HCEC 1CT (cell line): ENCODE data around the gene VRK1.

Experiments used
- DNase-seq: peaks from one replicate; pipeline ENCODE4 v3.0.0-alpha.2; 2017

Gene VRK1

GRCh38 chr14:96888593-96888992 is 91.4 kb downstream of the VRK1 start:
- no peak for DNase-seq

- no peak for DNase-seq
Observed at GRCh38 chr14:96889091-96889490, 91.9 kb downstream of the VRK1 start.

DNA sequence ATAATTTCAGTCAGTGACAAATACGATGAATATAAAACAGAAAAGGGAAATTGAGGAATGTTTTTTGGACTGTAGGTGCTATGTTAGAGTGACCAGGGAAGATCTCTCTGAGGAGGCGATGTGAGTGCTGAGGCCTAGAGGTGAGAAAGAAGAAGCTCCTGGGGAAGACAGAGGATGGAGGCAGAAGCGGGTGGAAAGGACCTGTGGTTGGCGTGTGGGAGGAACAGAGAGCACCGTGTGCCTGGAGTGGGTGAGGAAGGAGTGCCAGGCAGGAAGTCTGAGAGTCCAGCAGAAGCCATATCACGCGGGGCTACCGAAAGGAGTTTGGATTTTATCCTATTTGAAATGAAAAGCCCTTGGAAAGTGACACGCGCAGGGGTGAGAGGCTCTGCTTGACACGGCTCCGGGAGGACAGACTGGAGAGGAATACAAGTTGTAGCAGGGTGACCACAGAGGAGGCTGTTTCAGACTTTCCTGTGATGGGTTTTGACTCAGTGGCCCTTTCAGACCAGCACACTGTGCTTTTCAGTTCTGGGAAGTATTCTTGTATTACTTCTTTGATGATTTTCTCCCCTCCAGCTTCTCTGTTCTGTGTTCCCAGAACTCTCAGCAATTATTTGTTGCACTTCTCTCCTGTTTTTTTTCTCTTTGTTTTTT is 96.9 kb downstream of the VRK1 start:
- DNase-seq = no peak

DNA sequence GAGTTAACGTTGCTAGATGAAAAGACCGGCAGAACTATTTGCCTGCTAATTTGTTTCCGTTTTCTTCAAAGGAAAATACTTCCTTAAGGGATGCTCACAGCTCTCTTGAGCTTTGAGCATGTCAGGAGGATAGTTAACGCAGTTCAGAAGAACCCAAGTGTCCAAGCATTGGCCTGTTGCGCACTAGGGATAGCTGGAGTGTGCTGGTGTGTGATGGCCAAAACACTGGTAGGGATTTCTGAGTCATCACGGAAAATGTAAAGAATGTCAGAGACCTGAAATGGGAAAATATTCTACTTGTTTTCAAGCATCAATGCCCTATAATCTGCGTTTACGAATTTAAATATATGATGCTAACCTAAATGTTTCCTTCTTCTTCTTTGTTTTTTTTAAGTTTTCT is 97.8 kb downstream of the VRK1 start:
- DNase-seq = no peak

GRCh38 chr14:96895658-96896271 is 98.6 kb downstream of the VRK1 start:
- DNase-seq = no peak

GRCh38 chr14:96897184-96897583 is 100.0 kb downstream of the VRK1 start:
- no peak for DNase-seq

DNA sequence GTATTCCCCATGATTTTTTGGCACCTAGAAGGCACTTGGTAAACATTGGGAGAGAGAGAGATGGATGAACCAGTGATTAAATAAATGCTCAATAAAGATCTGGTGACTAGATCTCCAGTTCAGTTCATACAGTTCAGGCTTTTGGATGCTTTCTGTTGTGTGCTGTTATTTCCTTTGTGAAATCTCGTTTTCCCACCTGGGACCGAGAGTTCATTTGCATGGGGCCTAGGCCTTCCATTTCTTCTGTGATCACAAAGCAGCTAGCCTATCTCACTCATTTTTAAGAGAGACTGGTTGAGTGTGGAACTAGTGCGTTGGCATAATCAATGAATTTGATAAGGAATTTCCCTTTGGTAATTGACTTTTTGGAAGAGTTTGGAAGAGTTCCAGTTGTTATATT is 104.0 kb downstream of the VRK1 start:
- DNase-seq = no peak

DNA sequence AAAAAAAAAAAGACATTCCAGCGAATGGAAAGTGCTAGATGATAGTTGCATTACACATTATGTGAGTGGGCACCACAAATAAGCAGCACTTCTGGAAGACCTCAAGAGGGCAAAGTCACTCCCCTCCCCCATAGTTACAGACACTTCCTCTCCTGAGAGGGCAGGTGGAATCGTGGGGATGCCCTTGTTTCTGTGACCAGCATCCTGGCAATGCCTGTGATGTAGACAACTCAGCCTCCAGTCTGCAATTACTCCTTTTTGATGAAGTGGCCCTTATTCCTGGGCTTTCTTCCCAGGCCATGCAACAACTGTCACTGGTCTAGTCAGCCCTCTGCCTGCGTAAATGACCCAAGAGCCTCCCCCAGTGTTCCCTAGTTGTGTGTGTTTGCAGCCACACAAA is 104.8 kb downstream of the VRK1 start:
- no peak for DNase-seq

DNA sequence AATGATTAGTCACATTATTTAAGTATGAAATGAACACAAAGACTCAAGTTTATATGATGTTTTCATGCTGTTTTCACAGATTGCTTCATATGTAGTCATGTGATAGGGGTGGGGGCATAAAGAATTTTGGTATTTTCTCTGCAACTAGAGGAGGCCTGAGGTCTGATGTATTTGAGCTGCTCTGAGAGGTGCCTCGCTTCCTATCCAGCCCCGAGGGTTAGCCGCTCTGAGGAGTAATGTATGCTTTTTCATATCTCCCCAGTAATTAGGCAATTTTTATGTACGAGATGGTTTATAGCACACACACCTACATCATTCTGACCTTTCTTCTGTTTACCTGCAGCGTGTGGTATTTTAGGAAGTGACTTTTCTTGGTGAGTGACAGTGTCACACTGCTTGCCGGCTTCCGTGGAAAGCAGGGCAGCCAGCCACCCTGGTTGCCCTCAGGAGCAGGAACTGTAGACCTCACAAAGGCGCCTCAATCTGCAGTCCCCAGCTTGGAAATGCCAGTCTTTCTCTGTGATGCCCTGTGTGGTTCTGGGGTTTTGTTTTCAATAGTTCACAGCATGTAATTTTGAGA is 106.4 kb downstream of the VRK1 start:
- DNase-seq = no peak

GRCh38 chr14:96904201-96904600 is 107.0 kb downstream of the VRK1 start:
- DNase-seq = no peak

- DNase-seq = no peak
Observed at GRCh38 chr14:96905065-96905464, 107.9 kb downstream of the VRK1 start.

- DNase-seq = no peak
Observed at GRCh38 chr14:96905825-96906224, 108.6 kb downstream of the VRK1 start.

- no peak for DNase-seq
Observed at GRCh38 chr14:96906434-96906833, 109.3 kb downstream of the VRK1 start.

DNA sequence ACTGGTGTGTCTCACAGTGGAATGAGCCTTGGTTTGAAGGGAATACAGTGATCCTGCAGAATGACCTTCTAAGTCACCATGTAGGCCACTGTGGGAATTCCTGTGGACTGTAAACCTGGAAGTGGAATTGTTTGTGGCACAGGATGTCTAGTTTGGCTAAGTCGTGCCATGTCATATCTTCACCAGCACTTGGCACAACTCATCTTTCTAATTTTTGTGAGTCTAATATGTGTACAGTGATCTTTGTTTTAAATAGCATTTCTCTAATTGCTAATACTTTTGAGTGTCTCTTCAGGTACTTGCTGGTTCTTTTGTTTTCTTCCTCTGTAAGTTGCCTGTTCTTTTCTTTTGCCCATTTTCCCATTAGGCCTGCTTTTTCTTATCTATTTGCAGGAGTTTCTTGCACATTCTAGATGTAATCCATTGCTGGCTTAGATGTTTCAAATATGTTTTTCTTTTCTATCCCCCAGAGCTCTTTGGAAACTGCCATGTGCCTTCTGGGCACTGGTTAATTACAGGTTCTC is 112.7 kb downstream of the VRK1 start:
- DNase-seq = no peak

GRCh38 chr14:96911499-96912149 is 114.4 kb downstream of the VRK1 start:
- DNase-seq = no peak

DNA sequence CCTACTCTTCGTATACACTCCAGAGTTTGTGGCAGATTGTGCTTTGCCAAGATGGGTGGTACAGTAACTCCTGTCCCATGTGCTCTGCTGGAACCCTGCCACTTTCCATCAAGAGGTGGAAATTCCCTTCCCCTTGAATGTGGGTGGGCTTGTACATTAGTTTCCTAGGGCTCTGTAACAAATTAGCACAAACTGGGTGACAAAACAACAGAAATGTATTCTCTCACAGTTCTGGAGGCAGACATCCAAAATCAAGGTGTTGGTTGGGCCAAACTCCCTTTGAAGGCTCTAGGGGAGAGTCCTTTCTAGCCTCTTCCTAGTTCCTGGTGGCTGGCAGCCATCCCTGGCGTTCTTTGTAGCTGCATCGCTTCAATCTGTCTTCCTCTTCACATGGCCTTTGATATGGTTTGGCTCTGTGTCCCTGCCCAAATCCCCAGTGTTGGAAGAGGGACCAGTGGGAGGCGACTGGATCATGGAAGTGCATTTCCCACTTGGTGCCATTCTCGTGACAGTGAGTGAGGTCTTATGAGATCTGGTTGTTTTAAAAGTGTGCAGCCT is 117.5 kb downstream of the VRK1 start:
- no peak for DNase-seq

DNA sequence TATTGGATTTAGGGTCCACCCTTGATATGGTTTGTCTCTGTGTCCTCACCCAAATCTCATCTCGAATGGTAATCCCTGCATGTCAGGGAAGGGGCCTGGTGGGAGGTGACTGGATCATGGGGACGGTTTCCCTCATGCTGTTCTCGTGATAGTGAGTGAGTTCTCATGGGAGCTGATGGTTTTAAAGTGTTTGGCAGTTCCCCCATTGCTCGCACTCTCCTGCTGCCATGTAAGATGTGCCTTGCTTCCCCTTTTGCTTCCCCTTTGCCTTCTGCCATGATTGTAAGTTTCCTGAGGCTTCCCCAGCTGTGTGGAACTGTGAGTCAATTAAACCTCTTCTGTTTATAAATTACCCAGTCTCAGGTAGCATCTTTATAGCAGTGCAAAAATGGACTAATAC is 118.3 kb downstream of the VRK1 start:
- DNase-seq = no peak

DNA sequence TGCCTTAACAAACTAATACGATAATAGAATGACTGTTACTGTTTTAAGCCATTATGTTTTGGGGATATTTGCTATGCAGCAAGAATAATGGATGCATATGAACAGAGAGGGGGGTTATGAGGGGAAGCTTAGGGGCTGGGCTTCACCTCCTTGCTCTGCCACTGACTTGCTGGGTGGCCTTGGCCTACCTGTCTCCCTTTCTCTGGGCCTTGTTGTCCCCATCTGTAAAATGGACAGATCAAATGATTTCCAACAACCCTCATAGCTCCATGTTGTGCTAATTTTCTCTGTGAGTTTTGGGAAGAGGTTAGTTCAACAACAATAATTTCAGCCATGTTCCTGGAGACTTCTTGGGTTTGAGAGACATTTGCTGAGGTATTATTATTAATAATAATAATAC is 119.6 kb downstream of the VRK1 start:
- no peak for DNase-seq

- no peak for DNase-seq
Observed at GRCh38 chr14:96917442-96917963, 120.3 kb downstream of the VRK1 start.

- no peak for DNase-seq
Observed at GRCh38 chr14:96920023-96920422, 122.8 kb downstream of the VRK1 start.

- no peak for DNase-seq
Observed at GRCh38 chr14:96920820-96921219, 123.6 kb downstream of the VRK1 start.

- DNase-seq = no peak
Observed at GRCh38 chr14:96922986-96923385, 125.8 kb downstream of the VRK1 start.

- no peak for DNase-seq
Observed at GRCh38 chr14:96925422-96925821, 128.2 kb downstream of the VRK1 start.
